Measurements from ENCODE around the gene MBD6.
"Not testable (repeated sequence)": the region's sequence is repeated elsewhere in the genome, so short reads cannot be mapped to it uniquely, and the experiment has no call there.

Gene MBD6

GRCh38 chr12:57515408-57515933 is 7.2 kb upstream of the MBD6 start:
- no peak for DNase-seq

DNA sequence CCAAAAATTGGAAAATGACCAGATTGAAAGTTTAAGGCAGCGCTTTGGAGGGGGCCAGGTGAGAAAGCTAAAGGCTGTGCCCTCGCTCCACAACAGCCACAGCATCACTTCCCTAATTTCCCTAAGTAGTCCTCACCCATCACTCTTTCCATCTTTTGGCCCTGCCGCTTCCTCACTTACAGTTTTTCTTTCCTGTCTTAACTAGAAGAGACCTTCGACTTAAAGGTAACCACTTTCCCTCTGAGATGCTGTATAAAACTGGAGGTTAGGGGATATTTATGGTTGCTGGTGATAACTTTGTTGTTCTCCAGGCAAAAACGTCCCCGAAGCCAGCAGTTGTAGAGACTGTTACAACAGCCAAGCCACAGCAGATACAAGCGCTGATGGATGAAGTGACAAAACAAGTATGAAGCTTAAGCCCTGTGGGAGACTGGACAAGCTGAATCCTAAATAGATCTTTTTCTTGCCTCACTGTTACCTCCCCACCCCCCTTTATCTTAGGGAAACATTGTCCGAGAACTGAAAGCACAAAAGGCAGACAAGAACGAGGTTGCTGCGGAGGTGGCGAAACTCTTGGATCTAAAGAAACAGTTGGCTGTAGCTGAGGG is 6.6 kb upstream of the MBD6 start:
- no peak for DNase-seq

DNA sequence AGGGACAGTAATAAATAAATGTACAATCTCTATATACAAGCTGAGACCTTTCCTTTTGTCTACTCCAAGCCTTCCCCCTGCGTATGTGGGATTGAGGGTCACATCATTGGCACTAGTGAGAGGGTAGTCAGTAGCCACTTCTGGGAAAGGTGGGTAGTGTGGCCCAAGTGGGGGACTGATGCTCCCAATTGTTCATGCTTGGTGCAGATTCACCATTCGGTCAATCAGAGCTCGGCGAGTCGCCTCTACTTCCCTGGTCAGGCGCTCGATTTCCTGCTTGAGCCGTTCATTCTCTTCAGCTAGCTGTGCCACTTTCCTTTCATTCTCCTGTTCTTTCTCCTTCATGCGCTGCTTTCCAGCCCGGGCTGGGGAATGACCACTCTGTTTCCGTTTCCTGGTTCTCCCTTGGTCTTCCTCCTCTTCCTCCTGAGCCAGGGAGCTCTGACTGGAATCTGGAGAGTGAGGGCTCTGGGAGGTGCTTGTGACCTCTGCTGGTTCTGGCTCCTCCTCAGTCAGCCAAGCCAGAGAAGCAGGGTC is 5.9 kb upstream of the MBD6 start:
- DNase-seq, result no peak

DNA sequence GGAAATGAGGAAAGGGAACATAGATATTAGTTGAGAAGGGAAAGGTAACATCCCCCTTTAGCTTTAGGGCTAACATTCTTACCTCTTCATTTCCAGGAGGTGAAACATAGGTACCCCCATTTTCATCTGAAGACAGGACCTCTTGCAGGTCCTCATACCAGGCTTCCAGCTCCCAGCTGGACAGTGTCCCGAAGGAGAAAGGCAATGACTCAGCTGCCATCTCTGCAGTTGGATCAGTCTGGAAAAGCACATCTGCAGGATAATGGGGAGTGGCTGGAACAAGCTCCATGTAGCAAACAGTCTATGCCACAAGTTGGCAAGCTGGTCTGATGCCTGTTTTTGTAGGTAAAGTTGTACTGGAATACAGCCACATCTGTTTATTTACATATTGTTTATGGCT is 5.4 kb upstream of the MBD6 start:
- no peak for DNase-seq

GRCh38 chr12:57517718-57518117 is 4.9 kb upstream of the MBD6 start:
- DNase-seq, result not testable (repeated sequence)

- DNase-seq, result no peak
Measured at GRCh38 chr12:57518176-57518919, 4.3 kb upstream of the MBD6 start.

GRCh38 chr12:57518920-57519795 is 3.5 kb upstream of the MBD6 start:
- DNase-seq, result peak; percentile 28

GRCh38 chr12:57519796-57520052 is 2.9 kb upstream of the MBD6 start:
- peak; percentile 30 for DNase-seq

DNA sequence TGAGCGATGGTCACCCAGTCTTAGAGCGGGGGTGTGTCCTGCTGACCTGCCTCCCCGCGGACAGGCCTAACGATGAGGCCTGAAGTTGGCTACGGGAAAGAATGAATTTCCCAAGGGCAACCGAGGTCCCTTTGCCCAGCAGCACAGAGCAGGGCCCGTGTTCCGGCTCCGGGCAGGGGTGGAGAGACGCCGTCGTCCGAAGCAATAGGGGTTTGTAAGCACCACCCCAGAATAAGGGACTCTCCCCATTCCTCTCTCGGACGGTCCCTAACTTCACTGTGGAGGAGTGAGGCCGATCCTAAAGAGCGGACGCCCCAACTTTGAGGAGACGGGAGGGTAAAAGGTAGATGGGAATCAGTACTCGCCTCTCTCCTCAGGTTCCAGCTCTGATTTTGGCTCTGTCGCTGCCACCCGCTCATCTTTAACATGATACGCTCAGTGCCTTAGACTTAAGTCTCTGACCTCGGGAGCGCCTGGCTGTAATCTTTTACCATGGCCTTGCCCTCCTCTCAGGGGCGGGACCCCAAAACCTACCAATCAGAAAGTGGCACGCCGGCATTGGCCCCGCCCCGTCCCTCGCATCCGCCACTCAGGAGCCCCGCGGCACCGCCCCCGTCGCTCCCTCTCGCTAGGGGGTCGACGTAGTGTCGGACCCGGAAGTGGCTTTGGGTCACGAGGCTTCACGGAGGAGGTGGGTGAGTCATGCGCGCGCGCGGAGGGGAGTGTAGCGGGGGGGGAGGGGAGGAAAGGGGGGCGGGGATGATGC is 2.4 kb upstream of the MBD6 start, which contains the start of gene DDIT3:
Gene DDIT3 (minus strand): TSS at position 462 of the 766 bp plus-strand sequence. CDS start 3,108 bp downstream, outside the sequence.
- peak; percentile 100 for DNase-seq

GRCh38 chr12:57521525-57522010 is 1.1 kb upstream of the MBD6 start:
- DNase-seq, result no peak

DNA sequence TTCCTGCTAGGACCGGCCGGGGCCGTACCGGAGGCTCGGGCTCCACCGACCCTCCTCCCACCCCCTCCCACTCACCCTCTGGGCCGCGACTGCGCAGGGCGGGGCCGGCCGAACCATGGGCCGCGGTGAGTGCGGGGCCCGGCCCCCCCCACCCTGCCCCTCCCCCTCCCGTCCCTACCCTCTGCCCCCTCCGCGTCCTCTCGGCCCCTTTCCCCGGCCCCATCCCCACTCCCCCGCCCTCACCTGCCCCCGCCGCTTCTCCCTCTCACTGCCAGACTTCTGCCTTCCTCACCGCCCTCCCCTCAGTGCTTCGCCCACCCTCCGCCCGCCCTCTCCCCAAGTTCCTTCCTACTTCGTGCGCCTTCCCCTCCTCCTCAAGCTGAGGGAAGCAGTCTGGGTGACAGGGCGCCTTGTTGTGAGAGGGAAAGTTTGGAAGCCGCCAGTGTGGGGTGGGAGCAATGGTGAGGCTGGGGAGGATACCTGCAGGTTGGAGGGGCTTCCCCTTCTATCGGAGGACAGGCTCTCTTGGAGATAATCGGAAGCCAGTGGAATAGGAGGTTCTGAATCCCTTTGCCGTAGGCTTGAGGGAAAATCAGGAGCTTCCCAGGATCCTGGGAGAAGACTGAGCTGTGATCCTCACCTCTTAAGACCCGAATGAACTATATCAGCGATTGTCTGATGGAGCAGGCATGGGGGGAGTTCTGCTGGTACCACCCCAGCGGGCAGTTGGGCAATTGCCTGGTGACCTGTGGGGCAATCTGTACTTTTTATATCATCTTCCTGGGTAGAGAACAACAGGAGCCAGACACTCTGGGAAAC is 472 bp downstream of the MBD6 start:
- DNase-seq, result peak; percentile 31

DNA sequence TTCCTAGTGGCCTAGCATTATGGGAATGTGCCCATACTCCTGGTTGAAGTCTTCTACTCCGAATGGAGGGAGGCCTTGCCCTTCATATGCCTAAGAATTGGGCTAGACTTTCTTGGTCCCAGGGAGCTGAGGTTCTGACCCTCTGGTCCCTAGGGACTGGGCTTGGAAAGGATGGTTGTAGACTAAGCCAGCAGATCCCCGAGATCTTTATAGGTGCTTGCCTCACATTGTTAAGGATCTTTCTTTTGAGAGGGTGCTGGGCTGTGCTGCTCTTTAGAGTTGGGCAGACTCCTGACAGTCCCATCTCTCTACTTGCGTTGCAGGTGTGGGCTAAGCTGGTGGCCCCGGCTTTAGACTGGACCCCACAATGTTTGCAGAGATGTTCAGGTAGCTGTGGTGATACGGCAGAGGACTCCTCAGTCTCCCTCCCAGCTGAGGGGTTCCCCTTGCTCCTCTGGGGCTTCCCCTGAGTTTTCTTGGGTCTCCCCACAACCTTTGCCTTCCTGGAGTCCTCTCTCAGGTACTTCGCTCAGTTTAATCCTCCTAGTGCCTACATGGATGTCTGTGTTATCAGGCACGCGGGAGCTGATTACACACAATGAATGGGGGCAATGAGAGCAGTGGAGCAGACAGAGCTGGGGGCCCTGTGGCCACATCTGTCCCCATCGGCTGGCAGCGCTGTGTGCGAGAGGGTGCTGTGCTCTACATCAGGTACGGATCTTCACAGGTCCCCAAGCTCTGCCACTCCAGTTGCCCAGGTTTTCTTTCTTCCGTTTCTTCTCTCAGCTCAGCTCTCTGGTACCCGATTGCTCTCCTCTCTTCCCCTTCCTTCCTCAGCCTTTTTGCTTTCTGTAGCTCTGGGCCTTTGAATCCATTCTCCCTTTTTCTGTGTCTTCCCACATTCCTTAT is 1.3 kb downstream of the MBD6 start:
- no peak for DNase-seq

GRCh38 chr12:57524814-57525614 is 2.4 kb downstream of the MBD6 start:
- no peak for DNase-seq

DNA sequence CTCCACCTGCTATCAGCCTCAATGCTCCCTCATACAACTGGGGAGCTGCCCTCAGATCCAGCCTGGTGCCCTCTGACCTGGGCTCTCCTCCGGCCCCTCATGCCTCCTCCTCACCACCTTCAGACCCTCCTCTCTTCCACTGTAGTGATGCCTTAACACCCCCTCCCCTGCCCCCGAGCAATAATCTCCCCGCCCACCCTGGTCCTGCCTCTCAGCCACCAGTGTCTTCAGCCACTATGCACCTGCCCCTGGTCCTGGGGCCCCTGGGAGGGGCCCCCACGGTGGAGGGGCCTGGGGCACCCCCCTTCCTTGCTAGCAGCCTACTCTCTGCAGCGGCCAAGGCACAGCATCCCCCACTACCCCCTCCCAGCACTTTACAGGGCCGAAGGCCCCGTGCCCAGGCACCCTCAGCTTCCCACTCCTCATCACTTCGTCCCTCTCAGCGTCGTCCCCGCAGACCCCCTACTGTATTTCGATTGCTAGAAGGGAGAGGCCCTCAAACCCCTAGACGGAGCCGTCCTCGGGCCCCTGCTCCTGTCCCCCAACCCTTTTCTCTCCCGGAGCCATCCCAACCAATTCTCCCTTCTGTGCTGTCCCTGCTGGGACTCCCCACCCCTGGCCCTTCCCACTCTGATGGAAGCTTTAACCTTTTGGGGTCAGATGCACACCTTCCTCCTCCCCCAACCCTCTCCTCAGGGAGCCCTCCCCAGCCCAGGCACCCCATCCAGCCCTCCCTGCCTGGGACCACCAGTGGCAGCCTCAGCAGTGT is 3.2 kb downstream of the MBD6 start:
- no peak for DNase-seq

DNA sequence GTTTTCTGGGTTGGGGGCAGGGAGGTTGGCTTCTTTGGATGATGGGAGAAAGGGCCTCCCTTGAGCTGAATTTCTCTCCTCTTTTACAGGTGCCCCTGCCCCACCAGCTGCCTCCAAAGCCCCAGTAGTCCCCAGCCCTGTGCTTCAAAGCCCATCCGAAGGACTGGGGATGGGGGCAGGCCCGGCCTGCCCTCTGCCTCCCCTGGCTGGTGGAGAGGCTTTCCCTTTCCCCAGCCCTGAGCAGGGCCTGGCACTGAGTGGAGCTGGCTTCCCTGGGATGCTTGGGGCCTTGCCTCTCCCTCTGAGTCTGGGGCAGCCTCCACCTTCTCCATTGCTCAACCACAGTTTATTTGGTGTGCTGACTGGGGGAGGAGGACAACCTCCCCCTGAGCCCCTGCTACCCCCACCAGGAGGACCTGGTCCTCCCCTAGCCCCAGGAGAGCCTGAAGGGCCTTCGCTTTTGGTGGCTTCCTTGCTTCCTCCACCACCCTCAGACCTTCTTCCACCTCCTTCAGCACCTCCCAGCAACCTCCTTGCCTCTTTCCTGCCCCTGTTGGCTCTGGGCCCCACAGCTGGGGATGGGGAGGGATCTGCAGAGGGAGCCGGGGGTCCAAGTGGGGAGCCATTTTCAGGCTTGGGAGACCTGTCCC is 4.0 kb downstream of the MBD6 start:
- DNase-seq, result no peak

DNA sequence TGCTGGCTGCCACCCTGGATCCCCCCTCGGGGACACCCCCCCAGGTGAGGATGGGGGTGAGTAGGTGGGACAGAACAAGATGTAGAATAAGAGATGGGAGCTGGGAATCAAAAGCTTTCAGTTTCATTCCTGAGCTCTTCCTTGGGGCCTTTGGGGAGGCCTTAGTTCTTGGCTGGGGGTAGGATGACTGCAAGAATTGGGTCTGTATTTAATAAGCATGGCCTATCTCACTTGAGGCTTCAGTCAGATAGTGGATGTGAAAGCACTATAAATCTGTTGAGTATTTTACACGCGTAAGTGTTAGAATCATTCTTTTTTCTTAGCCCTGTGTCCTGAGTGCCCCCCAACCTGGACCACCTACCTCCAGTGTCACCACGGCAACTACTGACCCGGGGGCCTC is 4.6 kb downstream of the MBD6 start:
- no peak for DNase-seq

GRCh38 chr12:57528176-57528575 is 5.6 kb downstream of the MBD6 start:
- no peak for DNase-seq
